ENCODE data around the gene MS4A2.
"Not testable (repeated sequence)": the region's sequence is repeated elsewhere in the genome, so short reads cannot be mapped to it uniquely, and the experiment has no call there.

The MS4A2 gene

GRCh38 chr11:60088364-60088763 lies at the start of gene MS4A2:
MS4A2 (plus strand) TSS chr11:60088664; CDS start chr11:60088766, 102 bp downstream.
- no peak for DNase-seq (ENCODE audit: low read depth, low spot score)

- no peak for DNase-seq (ENCODE audit: low read depth, low spot score)
These were observed 48.4 kb upstream of the MS4A2 start, which contains the start of gene OOSP2 for GRCh38 chr11:60040109-60040508. OOSP2 (plus strand) TSS chr11:60040409; CDS start chr11:60040460, 51 bp downstream.

- not testable (repeated sequence) for DNase-seq (ENCODE audit: low read depth, low spot score)
These were observed 38.0 kb upstream of the MS4A2 start for GRCh38 chr11:60050422-60050821.

- DNase-seq (ENCODE audit: low read depth, low spot score): not testable (repeated sequence)
These were observed 37.6 kb upstream of the MS4A2 start for GRCh38 chr11:60050839-60051238.

GRCh38 chr11:60056349-60056969 lies 32.0 kb upstream of the MS4A2 start, which contains the start of gene MS4A3:
MS4A3 (plus strand) TSS chr11:60056665; CDS start chr11:60061161, 4,496 bp downstream.
- DNase-seq (ENCODE audit: low read depth, low spot score): no peak

- DNase-seq (ENCODE audit: low read depth, low spot score): no peak
These were observed 29.4 kb upstream of the MS4A2 start for GRCh38 chr11:60059052-60059451.

GRCh38 chr11:60059521-60060240 lies 28.8 kb upstream of the MS4A2 start:
- DNase-seq (ENCODE audit: low read depth, low spot score): no peak

GRCh38 chr11:60064111-60064510 lies 24.4 kb upstream of the MS4A2 start:
- no peak for DNase-seq (ENCODE audit: low read depth, low spot score)

GRCh38 chr11:60065801-60066200 lies 22.7 kb upstream of the MS4A2 start:
- DNase-seq (ENCODE audit: low read depth, low spot score): no peak

- no peak for DNase-seq (ENCODE audit: low read depth, low spot score)
These were observed 19.0 kb upstream of the MS4A2 start for GRCh38 chr11:60069450-60069849.

GRCh38 chr11:60071644-60072043 lies 16.8 kb upstream of the MS4A2 start:
- DNase-seq (ENCODE audit: low read depth, low spot score): not testable (repeated sequence)

- no peak for DNase-seq (ENCODE audit: low read depth, low spot score)
These were observed 11.1 kb upstream of the MS4A2 start for GRCh38 chr11:60077216-60077817.

- DNase-seq (ENCODE audit: low read depth, low spot score): no peak
These were observed 10.5 kb upstream of the MS4A2 start for GRCh38 chr11:60077981-60078380.

- no peak for DNase-seq (ENCODE audit: low read depth, low spot score)
These were observed 9.7 kb upstream of the MS4A2 start for GRCh38 chr11:60078745-60079144.

- DNase-seq (ENCODE audit: low read depth, low spot score): no peak
These were observed 7.9 kb upstream of the MS4A2 start for GRCh38 chr11:60080535-60080934.

GRCh38 chr11:60084631-60085273 lies 3.7 kb upstream of the MS4A2 start:
- DNase-seq (ENCODE audit: low read depth, low spot score): no peak

GRCh38 chr11:60085909-60086308 lies 2.6 kb upstream of the MS4A2 start:
- no peak for DNase-seq (ENCODE audit: low read depth, low spot score)

GRCh38 chr11:60087239-60087638 lies 1.2 kb upstream of the MS4A2 start:
- no peak for DNase-seq (ENCODE audit: low read depth, low spot score)

GRCh38 chr11:60095477-60096120 lies 7.1 kb downstream of the MS4A2 start:
- no peak for DNase-seq (ENCODE audit: low read depth, low spot score)

- DNase-seq (ENCODE audit: low read depth, low spot score): no peak
These were observed 8.7 kb downstream of the MS4A2 start for GRCh38 chr11:60097189-60097588.

GRCh38 chr11:60098508-60098907 lies 10.0 kb downstream of the MS4A2 start:
- DNase-seq (ENCODE audit: low read depth, low spot score): no peak

GRCh38 chr11:60100516-60100915 lies 12.1 kb downstream of the MS4A2 start:
- DNase-seq (ENCODE audit: low read depth, low spot score): no peak
